ENCODE data around the gene CCDC188.

- TF ChIP-seq EZH2 (IDR thresholded peaks at IDR 0.05) (no peak), POLR2AphosphoS5 (IDR thresholded peaks at IDR 0.05; ENCODE audit: borderline replicate concordance, low read depth, low read length) (no peak), FOXP2 (optimal IDR thresholded peaks at IDR 0.05; ENCODE audit: control extremely low read depth, extremely low read length, insufficient read depth) (no peak)
These were observed 31.5 kb upstream of the CCDC188 start for GRCh38 chr22:20182365-20182764.
